Measurements from ENCODE around the gene FGD5.
"Not testable (repeated sequence)": the region's sequence is repeated elsewhere in the genome, so short reads cannot be mapped to it uniquely, and the experiment has no call there.

Gene FGD5

GRCh38 chr3:14879211-14879874, 60.6 kb downstream of the FGD5 start:
- DNase-seq, result peak; percentile 38

GRCh38 chr3:14880447-14881106, 61.8 kb downstream of the FGD5 start:
- no peak for DNase-seq

- DNase-seq, result no peak
These were observed 64.5 kb downstream of the FGD5 start for GRCh38 chr3:14883226-14883625.

GRCh38 chr3:14884665-14885064, 65.9 kb downstream of the FGD5 start:
- peak; percentile 75 for DNase-seq

- peak; percentile 73 for DNase-seq
These were observed 66.5 kb downstream of the FGD5 start for GRCh38 chr3:14885307-14885706.

- no peak for DNase-seq
These were observed 67.3 kb downstream of the FGD5 start for GRCh38 chr3:14886101-14886500.

- no peak for DNase-seq
These were observed 70.4 kb downstream of the FGD5 start for GRCh38 chr3:14889205-14889604.

- DNase-seq, result no peak
These were observed 71.2 kb downstream of the FGD5 start for GRCh38 chr3:14889943-14890342.

- DNase-seq, result no peak
These were observed 71.7 kb downstream of the FGD5 start for GRCh38 chr3:14890476-14890875.

- no peak for DNase-seq
These were observed 72.7 kb downstream of the FGD5 start for GRCh38 chr3:14891135-14892132.

- DNase-seq, result no peak
These were observed 73.5 kb downstream of the FGD5 start for GRCh38 chr3:14892226-14892625.

- DNase-seq, result no peak
These were observed 75.3 kb downstream of the FGD5 start for GRCh38 chr3:14894085-14894484.

- DNase-seq, result no peak
These were observed 78.5 kb downstream of the FGD5 start for GRCh38 chr3:14897266-14897665.

- no peak for DNase-seq
These were observed 80.2 kb downstream of the FGD5 start for GRCh38 chr3:14898929-14899328.

- no peak for DNase-seq
These were observed 81.3 kb downstream of the FGD5 start for GRCh38 chr3:14899993-14900618.

- no peak for DNase-seq
These were observed 82.4 kb downstream of the FGD5 start for GRCh38 chr3:14900881-14901873.

- DNase-seq, result no peak
These were observed 84.0 kb downstream of the FGD5 start for GRCh38 chr3:14902719-14903118.

GRCh38 chr3:14903501-14903900, 84.7 kb downstream of the FGD5 start:
- not testable (repeated sequence) for DNase-seq

- DNase-seq, result peak; percentile 2
These were observed 86.4 kb downstream of the FGD5 start for GRCh38 chr3:14905055-14905657.

GRCh38 chr3:14906355-14906971, 87.7 kb downstream of the FGD5 start:
- DNase-seq, result no peak
